Neuronal stem cell (in vitro differentiated cells): ENCODE measurements around the gene ADCY3.

Source experiments
- DNase-seq: peaks from one replicate; pipeline ENCODE4 v3.0.0-alpha.2; 2013; ENCODE audit warnings: low spot score
- H2AFZ ChIP-seq: one replicate; pipeline ENCODE4 v1.6.1; 2013; ENCODE audit warnings: mild to moderate bottlenecking, low read length, inconsistent platforms
- H2AK5ac ChIP-seq: 2 replicates; pipeline ENCODE4 v1.6.1; 2013; ENCODE audit warnings: low read depth, mild to moderate bottlenecking, inconsistent platforms, low read length, moderate library complexity, mixed read lengths
- H2BK120ac ChIP-seq: 2 replicates; pipeline ENCODE4 v1.6.1; 2013; ENCODE audit warnings: low read depth, mild to moderate bottlenecking, inconsistent platforms, low read length, moderate library complexity, mixed read lengths
- H2BK12ac ChIP-seq: one replicate; pipeline ENCODE4 v1.6.1; 2013; ENCODE audit warnings: low read length, inconsistent platforms
- H2BK15ac ChIP-seq: 2 replicates; pipeline ENCODE4 v1.6.1; 2013; ENCODE audit warnings: mild to moderate bottlenecking, low read length, inconsistent platforms, mixed read lengths
- H2BK5ac ChIP-seq: one replicate; pipeline ENCODE4 v1.6.1; 2013; ENCODE audit warnings: inconsistent platforms, mild to moderate bottlenecking, low read length, moderate library complexity
- H3K14ac ChIP-seq: one replicate; pipeline ENCODE4 v1.6.1; 2013; ENCODE audit warnings: low read length, inconsistent platforms
- H3K18ac ChIP-seq: 2 replicates; pipeline ENCODE4 v1.6.1; 2013; ENCODE audit warnings: low read length, inconsistent platforms
- H3K23ac ChIP-seq: 2 replicates; pipeline ENCODE4 v1.6.1; 2013; ENCODE audit warnings: low read depth, mild to moderate bottlenecking, mixed read lengths, low read length, inconsistent platforms; ENCODE audit not compliant: poor library complexity
- H3K27ac ChIP-seq: replicated peaks from 3 replicates; pipeline ENCODE4 v1.5.1; 2013; ENCODE audit warnings: low read length, inconsistent platforms
- H3K27me3 ChIP-seq, 3 experiments: 2 replicates each; pipeline ENCODE4 v1.6.1; 2013; ENCODE audit warnings: low read length in 3 of 3, mild to moderate bottlenecking in 2 of 3, inconsistent platforms in 1 of 3, low read depth in 1 of 3, mixed read lengths in 1 of 3, moderate library complexity in 1 of 3; ENCODE audit not compliant: control insufficient read depth in 3 of 3, insufficient read depth in 3 of 3
- H3K36me3 ChIP-seq, 2 donors: replicated peaks in 1 of 2; 2 replicates each; pipeline ENCODE4 v1.6.1; 2013; ENCODE audit warnings: low read length in 2 of 2; ENCODE audit not compliant: control insufficient read depth in 2 of 2, insufficient read depth in 2 of 2
- H3K4ac ChIP-seq: 2 replicates; pipeline ENCODE4 v1.6.1; 2013; ENCODE audit warnings: inconsistent platforms, mild to moderate bottlenecking, low read length, moderate library complexity
- H3K4me1 ChIP-seq, 2 donors: 1 replicate in 1 of 2; 2 replicates in 1 of 2; pipeline ENCODE4 v1.6.1; 2013; ENCODE audit warnings: low read length in 2 of 2, low read depth in 1 of 2; ENCODE audit not compliant: control insufficient read depth in 2 of 2, insufficient read depth in 1 of 2
- H3K4me2 ChIP-seq: one replicate; pipeline ENCODE4 v1.6.1; 2013; ENCODE audit warnings: mild to moderate bottlenecking, low read length, inconsistent platforms; ENCODE audit not compliant: insufficient read depth, poor library complexity, severe bottlenecking
- H3K4me3 ChIP-seq, 2 donors: 2 replicates each; pipeline ENCODE4 v1.5.1; 2013; ENCODE audit warnings: low read length in 2 of 2, mild to moderate bottlenecking in 2 of 2, inconsistent platforms in 1 of 2, moderate library complexity in 1 of 2
- H3K79me1 ChIP-seq: one replicate; pipeline ENCODE4 v1.6.1; 2013; ENCODE audit warnings: low read depth, mild to moderate bottlenecking, inconsistent platforms, low read length, moderate library complexity
- H3K9ac ChIP-seq: one replicate; pipeline ENCODE4 v1.6.1; 2013; ENCODE audit warnings: mild to moderate bottlenecking, low read depth, low read length, inconsistent platforms; ENCODE audit not compliant: poor library complexity
- H3K9me3 ChIP-seq, 2 donors: replicated peaks in 1 of 2; 2 replicates each; pipeline versions ENCODE3 to v1.6.1; 2013; ENCODE audit warnings: low read length in 2 of 2, mild to moderate bottlenecking in 2 of 2, inconsistent platforms in 1 of 2, low read depth in 1 of 2, mixed read lengths in 1 of 2, moderate library complexity in 1 of 2; ENCODE audit not compliant: control insufficient read depth in 2 of 2, insufficient read depth in 1 of 2
- H4K8ac ChIP-seq: one replicate; pipeline ENCODE4 v1.6.1; 2013; ENCODE audit warnings: low read depth, mild to moderate bottlenecking, inconsistent platforms, low read length, moderate library complexity
- H4K91ac ChIP-seq: one replicate; pipeline ENCODE4 v1.6.1; 2013; ENCODE audit warnings: low read length, low read depth, mild to moderate bottlenecking, inconsistent platforms; ENCODE audit not compliant: poor library complexity
- WGBS, 2 donors: extraction: QIAGEN DNeasy Blood & Tissue Kit; methylation state at CpG; one replicate each; pipeline ENCODE4 v1.1.7; 2013; ENCODE audit warnings: missing lambda C conversion rate in 2 of 2, mixed read lengths in 1 of 2; ENCODE audit not compliant: insufficient read length in 2 of 2, insufficient replicate concordance in 1 of 2; ENCODE audit errors: extremely low coverage in 2 of 2; 5-methylcytosine and 5-hydroxymethylcytosine counted together

The ADCY3 gene

DNA sequence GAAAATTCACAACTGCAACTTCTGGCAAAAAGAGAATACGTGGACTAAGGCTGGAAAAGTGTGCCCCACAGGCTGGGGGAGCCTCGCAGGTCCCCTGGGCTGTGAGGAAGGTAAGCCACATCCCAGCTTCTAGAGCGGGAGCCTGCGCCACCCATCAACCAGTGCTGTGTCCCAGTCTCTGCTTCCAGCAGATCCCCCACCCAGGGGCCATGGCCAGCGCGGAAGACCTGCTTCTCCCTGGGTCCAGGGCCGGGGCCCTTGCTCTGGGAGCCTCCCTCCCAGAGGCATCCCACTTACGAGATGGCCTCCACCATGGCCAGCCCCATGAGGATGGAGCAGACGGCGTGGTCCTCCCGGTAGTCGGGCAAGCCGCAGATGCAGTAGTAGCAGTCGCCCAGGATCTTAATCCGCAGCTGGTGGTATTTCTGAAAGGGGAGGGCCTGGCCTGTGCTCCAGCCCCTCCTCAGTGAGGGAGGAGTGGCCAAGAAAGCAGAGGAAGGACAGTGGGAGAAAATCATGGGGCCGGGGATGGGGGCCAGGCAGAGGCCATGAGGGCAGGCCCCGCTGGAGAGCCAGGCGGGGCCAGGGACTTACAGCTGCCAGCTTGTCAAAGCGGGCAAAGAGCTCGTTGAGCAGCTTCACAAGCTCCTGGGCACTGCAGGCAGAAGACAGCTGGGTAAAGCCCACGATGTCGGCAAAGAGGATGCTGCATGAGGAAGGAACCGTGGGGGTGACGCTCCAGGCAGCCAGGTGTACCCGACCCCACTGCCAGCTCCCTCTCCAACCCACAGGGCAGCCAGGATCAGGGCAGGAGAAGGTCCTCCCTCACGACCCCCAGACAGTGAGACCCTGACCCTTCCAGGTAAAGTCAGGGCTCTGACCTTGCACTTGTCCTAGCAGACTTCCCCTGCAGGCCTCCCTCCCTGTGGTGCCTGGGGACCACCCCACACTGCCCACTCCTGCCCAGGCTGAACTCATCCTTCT, 78.8 kb downstream of the ADCY3 start:
- peak overlapping the region; percentile 55 for H3K23ac ChIP-seq
- no peak overlapping the region for H4K91ac ChIP-seq
- no peak overlapping the region for H2BK15ac ChIP-seq
- no peaks in the 10 kb centered on the region for H3K4me1 ChIP-seq
- peak overlapping the region; percentile 70 for H2AK5ac ChIP-seq
- no peak overlapping the region for H2BK12ac ChIP-seq
- H2AFZ ChIP-seq, result no peak overlapping the region
- peaks cover 2% of the 10 kb centered on the region for H3K79me1 ChIP-seq
- H3K27me3 ChIP-seq, result no peaks in the 10 kb centered on the region
- no peak overlapping the region for H3K4me2 ChIP-seq
- WGBS, 2 donors, result no CpG with 5 or more reads among the region's 26 CpGs
- peaks cover 0 to 4% of the 10 kb centered on the region in 2 donors for H3K9me3 ChIP-seq
- no peak overlapping the region for H3K18ac ChIP-seq
- no peak overlapping the region for H3K4ac ChIP-seq
- H3K9ac ChIP-seq, result no peak overlapping the region
- H3K27ac ChIP-seq, result no peak overlapping the region
- H3K4me3 ChIP-seq, result no peak overlapping the region
- H2BK120ac ChIP-seq, result no peak overlapping the region
- peak overlapping the region; percentile 82 for H3K14ac ChIP-seq
- peaks cover 23 to 60% of the 10 kb centered on the region in 2 donors for H3K36me3 ChIP-seq
- DNase-seq, result no peak
- H2BK5ac ChIP-seq, result peak overlapping the region; percentile 19
- H4K8ac ChIP-seq, result no peak overlapping the region

DNA sequence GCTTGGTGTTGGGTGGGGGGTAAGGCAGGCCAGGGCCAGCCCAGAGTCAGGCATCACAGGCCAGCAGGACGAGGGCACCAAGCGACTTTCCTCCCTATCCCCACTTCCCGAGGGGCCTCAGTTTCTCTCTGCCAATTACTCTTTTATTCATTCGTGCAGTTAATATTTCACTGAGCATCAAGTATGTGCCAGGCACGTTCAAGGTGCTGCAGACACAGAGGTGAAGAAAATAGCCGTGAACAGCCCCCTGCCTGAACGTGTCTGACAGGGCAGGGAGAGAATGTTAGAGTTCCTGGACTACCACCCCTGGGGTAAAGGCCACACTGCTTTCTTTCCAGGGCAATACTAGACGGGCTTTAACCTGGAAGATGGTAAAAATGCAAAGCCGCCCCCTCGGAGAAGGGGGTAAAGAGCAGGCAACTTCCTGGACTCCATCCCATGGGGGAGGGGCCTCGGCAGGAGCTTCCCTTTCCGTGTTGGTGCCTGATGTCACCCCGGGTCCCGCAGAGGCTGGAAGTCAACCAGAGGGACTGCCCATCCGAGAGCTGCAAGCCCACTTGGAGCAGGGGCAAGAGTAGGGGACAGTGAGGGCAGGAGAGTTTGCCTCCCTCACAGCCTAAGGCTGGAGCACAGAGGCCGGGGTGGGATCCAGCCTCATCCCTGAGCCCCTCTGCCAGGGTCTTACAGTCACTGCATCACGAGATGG, 79.7 kb downstream of the ADCY3 start:
- Histone ChIP-seq H3K27ac (no peak overlapping the region), H3K27me3 (no peaks in the 10 kb centered on the region), H3K14ac (no peak overlapping the region), H2AK5ac (no peak overlapping the region), H2BK15ac (no peak overlapping the region), H2AFZ (no peak overlapping the region), H2BK12ac (no peak overlapping the region), H3K4ac (no peak overlapping the region), H2BK5ac (no peak overlapping the region), H3K18ac (no peak overlapping the region), H3K4me2 (no peak overlapping the region), H4K8ac (no peak overlapping the region), H4K91ac (no peak overlapping the region), H3K23ac (no peak overlapping the region), H3K9ac (no peak overlapping the region), H3K36me3 (peaks cover 23 to 67% of the 10 kb centered on the region in 2 donors), H3K79me1 (peaks cover 2% of the 10 kb centered on the region), H3K9me3 (no peaks in the 10 kb centered on the region), H2BK120ac (no peak overlapping the region), H3K4me3 (no peak overlapping the region), H3K4me1 (no peaks in the 10 kb centered on the region)
- WGBS, 2 donors, result no CpG with 5 or more reads among the region's 17 CpGs
- no peak for DNase-seq

GRCh38 chr2:24839729-24840128, 80.3 kb downstream of the ADCY3 start:
- H2BK120ac ChIP-seq, result no peak overlapping the region
- no peak overlapping the region for H2BK5ac ChIP-seq
- no peak overlapping the region for H2BK12ac ChIP-seq
- H3K27me3 ChIP-seq, result no peaks in the 10 kb centered on the region
- H3K9ac ChIP-seq, result no peak overlapping the region
- no peak overlapping the region for H3K14ac ChIP-seq
- H3K23ac ChIP-seq, result peak overlapping the region; percentile 55
- H3K36me3 ChIP-seq, result peaks cover 27 to 73% of the 10 kb centered on the region in 2 donors
- no CpG with 5 or more reads among the region's 15 CpGs for WGBS, 2 donors
- no peak overlapping the region for H3K4me2 ChIP-seq
- no peak overlapping the region for H3K4ac ChIP-seq
- H4K91ac ChIP-seq, result no peak overlapping the region
- H2AK5ac ChIP-seq, result peak overlapping the region; percentile 46
- DNase-seq, result no peak
- H3K27ac ChIP-seq, result no peak overlapping the region
- H3K79me1 ChIP-seq, result peaks cover 2% of the 10 kb centered on the region
- H3K4me3 ChIP-seq, result no peak overlapping the region
- no peak overlapping the region for H2AFZ ChIP-seq
- H3K4me1 ChIP-seq, result no peaks in the 10 kb centered on the region
- no peak overlapping the region for H3K18ac ChIP-seq
- peaks cover 0 to under 1% of the 10 kb centered on the region in 2 donors for H3K9me3 ChIP-seq
- H4K8ac ChIP-seq, result no peak overlapping the region
- no peak overlapping the region for H2BK15ac ChIP-seq

DNA sequence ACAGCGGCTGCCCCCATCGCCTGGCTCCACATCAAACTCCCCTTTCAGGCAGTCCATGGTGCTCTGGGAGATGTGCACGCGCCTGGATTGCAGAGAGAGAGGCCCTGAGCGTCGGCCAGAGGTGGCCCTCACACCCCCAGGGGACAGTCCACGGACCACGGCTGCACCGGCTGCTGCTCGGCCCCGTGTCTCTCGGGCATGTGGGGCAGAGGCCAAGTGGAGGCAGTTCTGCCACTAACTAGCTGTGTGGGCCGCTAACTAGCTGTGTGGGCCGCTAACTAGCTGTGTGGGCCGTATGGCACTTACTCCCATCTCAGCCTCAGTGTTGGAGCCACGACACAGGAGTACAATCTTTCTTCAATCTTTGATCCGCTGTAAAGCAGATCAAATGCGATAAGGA, 81.5 kb downstream of the ADCY3 start:
- no peak overlapping the region for H3K27ac ChIP-seq

More for the DNA sequence above, 81.5 kb downstream of the ADCY3 start:
- Histone ChIP-seq H2BK15ac (no peak overlapping the region), H3K4me1 (peaks cover 0 to 2% of the 10 kb centered on the region in 2 donors), H2BK5ac (no peak overlapping the region), H3K4ac (no peak overlapping the region), H3K4me2 (no peak overlapping the region), H3K23ac (no peak overlapping the region), H2BK120ac (no peak overlapping the region), H3K14ac (no peak overlapping the region), H3K9ac (no peak overlapping the region), H3K27me3 (no peaks in the 10 kb centered on the region), H2AFZ (no peak overlapping the region), H4K91ac (no peak overlapping the region), H2AK5ac (peak overlapping the region; percentile 56), H2BK12ac (no peak overlapping the region), H3K4me3 (no peak overlapping the region), H4K8ac (no peak overlapping the region), H3K18ac (no peak overlapping the region), H3K36me3 (peaks cover 35 to 85% of the 10 kb centered on the region in 2 donors), H3K9me3 (peaks cover 0 to 10% of the 10 kb centered on the region in 2 donors), H3K79me1 (peaks cover 2% of the 10 kb centered on the region)
- no CpG with 5 or more reads among the region's 18 CpGs for WGBS, 2 donors
- no peak for DNase-seq
